ENCODE measurements around the gene TTR.

GRCh38 chr18:31630549-31630948 lies 38.9 kb downstream of the TTR start:
- TF ChIP-seq CTCF (IDR thresholded peaks at IDR 0.05) (no peak), POLR2A (IDR thresholded peaks at IDR 0.05) (no peak)

Measured in Peyer's patch (tissue), 4 donors.